Loucy (cell line): ENCODE results near the gene ERMAP.

Experiments
- H2AFZ ChIP-seq: fragments of 200-600 bp; sonication (generic); 2 replicates; pipeline ENCODE4 v1.6.0; 2016; ENCODE audit warnings: antibody characterized with exemption, mild to moderate bottlenecking, low read length, moderate library complexity
- H3F3A ChIP-seq: fragments of 200-600 bp; 2 replicates; pipeline ENCODE4 v1.6.0; 2016; ENCODE audit warnings: antibody characterized with exemption, low read depth, mild to moderate bottlenecking
- H3K27me3 ChIP-seq: fragments of 200-600 bp; sonication (generic); 2 replicates; pipeline ENCODE4 v1.6.1; 2014; ENCODE audit warnings: low read length, mild to moderate bottlenecking; ENCODE audit not compliant: insufficient read depth, poor library complexity, severe bottlenecking
- H3K36me3 ChIP-seq: fragments of 200-600 bp; sonication (generic); 2 replicates; pipeline ENCODE4 v1.6.1; 2016; ENCODE audit warnings: low read length; ENCODE audit not compliant: insufficient read depth
- H3K4me1 ChIP-seq: fragments of 200-600 bp; sonication (generic); 2 replicates; pipeline ENCODE4 v1.5.1; 2014; ENCODE audit warnings: low read length, mild to moderate bottlenecking; ENCODE audit not compliant: insufficient read depth, poor library complexity, severe bottlenecking
- H3K4me2 ChIP-seq: fragments of 200-600 bp; sonication (generic); 2 replicates; pipeline ENCODE4 v1.6.0; 2014; ENCODE audit warnings: antibody characterized with exemption, low read length, low read depth, mild to moderate bottlenecking; ENCODE audit not compliant: poor library complexity, severe bottlenecking
- H3K4me3 ChIP-seq: fragments of 200-600 bp; sonication (generic); 2 replicates; pipeline ENCODE4 v1.5.1; 2014; ENCODE audit warnings: low read length, mild to moderate bottlenecking, mixed read lengths; ENCODE audit not compliant: poor library complexity, severe bottlenecking
- H3K79me2 ChIP-seq: fragments of 200-600 bp; sonication (generic); 2 replicates; pipeline ENCODE4 v1.6.1; 2014; ENCODE audit warnings: low read length; ENCODE audit not compliant: insufficient read depth
- H3K9ac ChIP-seq: fragments of 200-600 bp; sonication (generic); 2 replicates; pipeline ENCODE4 v1.6.0; 2014; ENCODE audit warnings: mild to moderate bottlenecking, low read depth, low read length, moderate library complexity; ENCODE audit not compliant: poor library complexity, severe bottlenecking
- H3K9me2 ChIP-seq: fragments of 200-600 bp; sonication (generic); replicated peaks from 2 replicates; pipeline ENCODE4 v1.6.1; 2016; ENCODE audit warnings: low read depth, low read length, mixed read lengths
- H3K9me3 ChIP-seq: fragments of 200-600 bp; sonication (generic); 2 replicates; pipeline ENCODE4 v1.6.1; 2014; ENCODE audit warnings: mild to moderate bottlenecking, antibody characterized with exemption, low read length, low read depth; ENCODE audit not compliant: insufficient read depth
- H4K20me1 ChIP-seq: fragments of 200-600 bp; sonication (generic); 2 replicates; pipeline ENCODE4 v1.6.0; 2014; ENCODE audit warnings: antibody characterized with exemption, low read length, mild to moderate bottlenecking; ENCODE audit not compliant: insufficient read depth, poor library complexity, severe bottlenecking
- EZH2phosphoT487 ChIP-seq: fragments of 200-600 bp; IDR thresholded peaks from 2 replicates; pipeline ENCODE4 v1.6.1; 2018; ENCODE audit warnings: antibody characterized with exemption, mild to moderate bottlenecking, moderate library complexity, borderline replicate concordance
- TF ChIP-seq, protein P1 (sequence below): fragments of 200-600 bp; sonication (generic); conservative IDR thresholded peaks from 2 replicates; pipeline ENCODE4 v1.5.1; 2014; ENCODE audit warnings: mild to moderate bottlenecking, antibody characterized with exemption, low read length

ERMAP gene

DNA sequence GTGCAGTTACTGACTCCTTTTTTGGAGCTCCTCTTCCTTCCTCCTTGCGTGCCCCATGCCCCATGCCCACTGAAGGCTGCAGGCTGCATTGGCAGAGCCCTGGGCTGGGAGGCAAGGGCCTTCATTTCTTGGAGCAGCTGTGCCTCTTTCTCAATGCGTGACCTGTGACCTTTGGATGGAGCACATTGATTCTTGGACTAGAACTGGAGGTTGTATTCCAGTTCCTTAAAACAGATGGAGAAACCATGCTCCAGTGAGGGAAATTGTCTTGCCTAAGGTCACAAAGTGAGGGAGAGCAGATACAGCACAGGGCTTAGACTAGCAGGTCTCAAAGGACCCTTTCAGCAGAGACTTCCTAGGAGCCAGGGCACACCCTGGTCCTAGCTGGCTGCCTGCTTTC lies 23.1 kb upstream of the ERMAP start:
- H3K9me2 ChIP-seq: no peaks in the 10 kb centered on the region
- TF ChIP-seq, protein P1, sequence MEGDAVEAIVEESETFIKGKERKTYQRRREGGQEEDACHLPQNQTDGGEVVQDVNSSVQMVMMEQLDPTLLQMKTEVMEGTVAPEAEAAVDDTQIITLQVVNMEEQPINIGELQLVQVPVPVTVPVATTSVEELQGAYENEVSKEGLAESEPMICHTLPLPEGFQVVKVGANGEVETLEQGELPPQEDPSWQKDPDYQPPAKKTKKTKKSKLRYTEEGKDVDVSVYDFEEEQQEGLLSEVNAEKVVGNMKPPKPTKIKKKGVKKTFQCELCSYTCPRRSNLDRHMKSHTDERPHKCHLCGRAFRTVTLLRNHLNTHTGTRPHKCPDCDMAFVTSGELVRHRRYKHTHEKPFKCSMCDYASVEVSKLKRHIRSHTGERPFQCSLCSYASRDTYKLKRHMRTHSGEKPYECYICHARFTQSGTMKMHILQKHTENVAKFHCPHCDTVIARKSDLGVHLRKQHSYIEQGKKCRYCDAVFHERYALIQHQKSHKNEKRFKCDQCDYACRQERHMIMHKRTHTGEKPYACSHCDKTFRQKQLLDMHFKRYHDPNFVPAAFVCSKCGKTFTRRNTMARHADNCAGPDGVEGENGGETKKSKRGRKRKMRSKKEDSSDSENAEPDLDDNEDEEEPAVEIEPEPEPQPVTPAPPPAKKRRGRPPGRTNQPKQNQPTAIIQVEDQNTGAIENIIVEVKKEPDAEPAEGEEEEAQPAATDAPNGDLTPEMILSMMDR: no peak
- no peak for TF ChIP-seq EZH2phosphoT487

GRCh38 chr1:42797414-42797813 lies 19.5 kb upstream of the ERMAP start:
- no peaks in the 10 kb centered on the region for H3K79me2 ChIP-seq
- H3K9me2 ChIP-seq: no peaks in the 10 kb centered on the region
- no peak overlapping the region for H2AFZ ChIP-seq
- no peaks in the 10 kb centered on the region for H3K9me3 ChIP-seq
- H3K4me1 ChIP-seq: no peaks in the 10 kb centered on the region
- no peak overlapping the region for H3K9ac ChIP-seq
- H4K20me1 ChIP-seq: no peaks in the 10 kb centered on the region
- no peak overlapping the region for H3K4me2 ChIP-seq
- no peaks in the 10 kb centered on the region for H3K36me3 ChIP-seq
- TF ChIP-seq EZH2phosphoT487: no peak
- TF ChIP-seq, protein P1: no peak
- no peak overlapping the region for H3K4me3 ChIP-seq
- H3K27me3 ChIP-seq: no peaks in the 10 kb centered on the region
- no peaks in the 10 kb centered on the region for H3F3A ChIP-seq

More for the DNA sequence above, 23.1 kb upstream of the ERMAP start:
- Histone ChIP-seq H3F3A (no peaks in the 10 kb centered on the region), H3K4me2 (no peak overlapping the region), H4K20me1 (no peaks in the 10 kb centered on the region), H2AFZ (no peak overlapping the region), H3K27me3 (no peaks in the 10 kb centered on the region), H3K4me3 (no peak overlapping the region), H3K9me3 (no peaks in the 10 kb centered on the region), H3K9ac (no peak overlapping the region), H3K79me2 (no peaks in the 10 kb centered on the region), H3K36me3 (no peaks in the 10 kb centered on the region), H3K4me1 (no peaks in the 10 kb centered on the region)

- Histone ChIP-seq H3K36me3 (no peaks in the 10 kb centered on the region), H4K20me1 (no peaks in the 10 kb centered on the region), H3K9me3 (no peaks in the 10 kb centered on the region), H3K4me1 (no peaks in the 10 kb centered on the region), H3K4me3 (no peak overlapping the region), H3K4me2 (no peak overlapping the region), H3K9ac (no peak overlapping the region), H3K27me3 (no peaks in the 10 kb centered on the region), H3K79me2 (no peaks in the 10 kb centered on the region), H3K9me2 (no peaks in the 10 kb centered on the region), H3F3A (no peaks in the 10 kb centered on the region), H2AFZ (no peak overlapping the region)
- no peak for TF ChIP-seq EZH2phosphoT487
- TF ChIP-seq, protein P1: no peak
These were observed 18.9 kb upstream of the ERMAP start for GRCh38 chr1:42797979-42798378.
